ENCODE data around the gene TXNL1. TPM values are rescaled to one million over a fixed set of nuclear protein-coding genes. Genes with fewer than 3 reads are reported as not detected.

TXNL1 gene
- total and polyA plus RNA-seq, 2 of the 8 experiments (the other 6 are each of a cell fraction or from before 2014, with no cell fraction given): 35.1 to 85.8 TPM

DNA sequence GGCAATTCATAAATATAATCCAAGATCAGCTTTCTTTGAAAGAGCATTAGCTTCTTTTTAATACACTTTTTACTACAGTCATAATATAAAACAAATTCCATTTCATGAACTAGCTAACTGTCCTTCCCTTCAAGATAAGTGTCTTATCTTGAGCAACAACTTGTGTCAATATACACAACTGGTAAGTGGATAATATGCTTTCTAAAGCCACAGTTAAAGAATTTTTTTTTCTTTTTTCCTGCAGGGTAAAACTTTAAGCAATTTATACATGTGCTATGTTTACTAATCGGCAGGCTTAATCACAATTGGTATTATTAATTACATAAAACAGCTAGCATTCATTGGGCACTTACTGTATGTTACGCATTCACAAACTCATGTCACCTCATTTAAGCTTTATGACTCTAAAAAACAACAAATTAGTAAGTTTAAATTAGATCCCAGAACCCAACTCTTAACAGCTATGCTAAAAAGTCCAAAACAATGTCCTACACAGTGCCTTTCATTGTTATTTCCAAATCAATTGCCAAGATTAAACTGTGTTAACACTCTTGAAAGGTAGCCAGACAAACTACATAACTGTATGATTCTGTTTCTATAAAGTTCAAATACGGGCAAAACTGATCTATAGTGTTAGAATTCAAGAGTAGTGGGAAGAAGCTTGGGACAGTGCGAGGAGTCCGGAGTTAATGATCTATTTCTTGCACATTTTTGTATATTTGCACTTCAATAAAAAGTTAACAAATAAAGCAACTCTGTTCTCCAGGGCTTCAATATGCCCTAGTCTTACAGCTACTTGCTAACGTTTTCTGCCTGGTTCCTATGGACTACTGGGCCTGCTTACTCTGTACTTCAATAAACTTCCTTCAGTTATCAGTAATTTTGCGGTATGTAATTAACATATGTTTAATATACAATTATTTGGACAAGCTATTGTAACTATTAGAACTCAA is 6.0 kb downstream of the TXNL1 start:
- H3K4me1 ChIP-seq (replicated peaks in 1 of 4; ENCODE audit: control insufficient read depth in 3 of 4, insufficient read depth in 4 of 4, low read length in 3 of 4): no peaks in the 10 kb centered on the region
- no peak overlapping the region for H2BK12ac ChIP-seq (ENCODE audit: low read depth, low read length)
- no peak for TF ChIP-seq RAD21 (IDR thresholded peaks at IDR 0.05 in 1 of 2, conservative IDR thresholded peaks at IDR 0.05 in 1 of 2; ENCODE audit: low read depth in 2 of 2, low read length in 2 of 2)
- H3K9ac ChIP-seq (replicated peaks in 1 of 4; ENCODE audit: extremely low read depth in 1 of 4, low read depth in 3 of 4, low read length in 3 of 4): no peak overlapping the region
- H3K18ac ChIP-seq (ENCODE audit: extremely low read depth, low read length): no peak overlapping the region
- H3K27me3 ChIP-seq (replicated peaks in 1 of 4; ENCODE audit: control insufficient read depth in 3 of 4, extremely low read depth in 1 of 4, insufficient read depth in 3 of 4, low read length in 3 of 4): no peaks in the 10 kb centered on the region
- H4K20me1 ChIP-seq (replicated peaks in 1 of 2; ENCODE audit: control insufficient read depth in 1 of 2, insufficient read depth in 2 of 2, low read length in 2 of 2): peaks cover 6 to 10% of the 10 kb centered on the region in 2 experiments
- no peaks in the 10 kb centered on the region for H3K23me2 ChIP-seq (ENCODE audit: low read depth, low read length)
- no peak overlapping the region for H2BK15ac ChIP-seq (ENCODE audit: low read length)
- H3K79me1 ChIP-seq (ENCODE audit: low read depth, low read length): peaks cover 2% of the 10 kb centered on the region
- ChIA-PET CTCF (ENCODE audit: partially characterized antibody) (interaction anchor here (0.7 to 1.1 kb wide), 2 partner anchors 9 to 81 kb away, joined by 3 read pairs; no protein-coding TSS in a partner anchor), POLR2A (ENCODE audit: partially characterized antibody) (interaction anchor here (1.2 kb wide), 1 partner anchor 9 kb away, joined by 3 read pairs; no protein-coding TSS in a partner anchor)
- FAIRE-seq (no peak), DNase-seq (ENCODE audit: low read depth in 1 of 2, low spot score in 2 of 2) (no peak)
- H4K8ac ChIP-seq (ENCODE audit: extremely low read depth, insufficient read depth, low read length): no peak overlapping the region
- H3K23ac ChIP-seq (ENCODE audit: insufficient read length): no peak overlapping the region
- H3K56ac ChIP-seq (replicated peaks; ENCODE audit: insufficient read length, low read depth, low read length): no peak overlapping the region
- H3K36me3 ChIP-seq (ENCODE audit: control insufficient read depth in 2 of 4, insufficient read depth in 4 of 4, low read length in 3 of 4): peaks cover 0 to 5% (median 1%) of the 10 kb centered on the region in 4 experiments; a peak in 2 of 8 replicates
- WGBS, 2 experiments (ENCODE audit: extremely low coverage in 1 of 2, insufficient coverage in 1 of 2, insufficient read length in 1 of 2, insufficient replicate concordance in 2 of 2, low coverage in 1 of 2, low lambda C conversion rate in 2 of 2, missing lambda C conversion rate in 1 of 2): 92% methylated on average over 7 of the region's 7 CpGs; no CpG with 5 or more reads in 1 of the 2 experiments
- H2BK5ac ChIP-seq (ENCODE audit: low read depth, low read length): no peak overlapping the region
- no peak overlapping the region for H4K5ac ChIP-seq (ENCODE audit: insufficient read length, low read depth, low read length)
- no peak overlapping the region for H3K14ac ChIP-seq (ENCODE audit: insufficient read length)
- H3K27ac ChIP-seq (ENCODE audit: low read depth, low read length): no peak overlapping the region
- no peak overlapping the region for H3K4me3 ChIP-seq (ENCODE audit: extremely low read depth in 1 of 4, insufficient read depth in 2 of 4, low read depth in 3 of 4, low read length in 4 of 4)
- H4K91ac ChIP-seq (replicated peaks; ENCODE audit: insufficient read length, low read length): no peak overlapping the region
- H2AFZ ChIP-seq (ENCODE audit: low read length): no peak overlapping the region
- no peak overlapping the region for H2BK120ac ChIP-seq (replicated peaks; ENCODE audit: low read depth, low read length)
- no peak overlapping the region for H2AK5ac ChIP-seq (ENCODE audit: low read depth, low read length)
- H3K4ac ChIP-seq (replicated peaks; ENCODE audit: insufficient read length, low read depth, low read length): no peak overlapping the region
- H3K79me2 ChIP-seq (ENCODE audit: control insufficient read depth in 1 of 2, insufficient read depth in 2 of 2, low read length in 2 of 2): peaks cover 20 to 99% of the 10 kb centered on the region in 2 experiments
- no peaks in the 10 kb centered on the region for H3K9me3 ChIP-seq (ENCODE audit: insufficient read depth in 2 of 2, low read depth in 1 of 2, low read length in 1 of 2)
- H3K4me2 ChIP-seq (ENCODE audit: insufficient read depth in 1 of 2, low read depth in 2 of 2, low read length in 2 of 2): no peak overlapping the region
- no peak overlapping the region for H2BK20ac ChIP-seq (ENCODE audit: low read length)

Measured in H1 (cell line).